ENCODE results near the gene C1QTNF1. TPM values are rescaled to one million over a fixed set of nuclear protein-coding genes. Genes with fewer than 3 reads are reported as not detected.

C1QTNF1 gene
- total and polyA plus RNA-seq, 2 donors (not counting 3 experiments of a cell fraction or from before 2014, with no cell fraction given), result 2.5 to 4.0 TPM

- Histone ChIP-seq H3K4me1 (ENCODE audit: control insufficient read depth, extremely low read depth, insufficient read depth, low read length) (no peaks in the 10 kb centered on the region), H3K27ac (ENCODE audit: insufficient read depth, low read depth, low read length) (no peak overlapping the region), H3K79me2 (ENCODE audit: control insufficient read depth, insufficient read depth, low read length) (no peaks in the 10 kb centered on the region), H3K9me3 (replicated peaks; ENCODE audit: control insufficient read depth, insufficient read depth, low read length) (no peaks in the 10 kb centered on the region), H4K20me1 (replicated peaks; ENCODE audit: control insufficient read depth, extremely low read depth, insufficient read depth, low read length) (no peaks in the 10 kb centered on the region), H2AFZ (ENCODE audit: low read depth, low read length) (no peak overlapping the region), H3K4me2 (ENCODE audit: insufficient read depth, low read length) (no peak overlapping the region), H3K9me1 (replicated peaks; ENCODE audit: control insufficient read depth, extremely low read depth, insufficient read depth, low read length) (no peaks in the 10 kb centered on the region), H3K27me3 (ENCODE audit: control insufficient read depth in 2 of 2, insufficient read depth in 2 of 2, low read length in 2 of 2) (no peaks in the 10 kb centered on the region), H3K4me3 (replicated peaks in 1 of 3; ENCODE audit: insufficient read depth in 1 of 3, low read depth in 1 of 3, low read length in 3 of 3) (no peak overlapping the region), H3K9ac (replicated peaks; ENCODE audit: extremely low read depth, insufficient read depth, low read length) (no peak overlapping the region), H3K36me3 (ENCODE audit: control insufficient read depth in 2 of 2, extremely low read depth in 1 of 2, insufficient read depth in 2 of 2, low read length in 2 of 2) (peaks cover 0 to 3% of the 10 kb centered on the region in 2 experiments)
- dilution Hi-C loops (cut with MboI; ENCODE audit: extremely low pct_ligation_motif_present, low sequenced_read_pairs), result no loop called here
- intact Hi-C loops (cut with micrococcal nuclease), result loop anchor here (10.0 kb wide), 1 partner anchor 75 kb away; no protein-coding TSS in a partner anchor
- BruUV-seq (replicated peaks), result no TSS peak
- POLR2A ChIA-PET, result no interaction called here
- FAIRE-seq (no peak), DNase-seq (ENCODE audit: low read depth, low spot score) (no peak)
- TF ChIP-seq POLR2A (IDR thresholded peaks at IDR 0.05; ENCODE audit: low read depth, low read length) (no peak), JUN (IDR thresholded peaks at IDR 0.05; ENCODE audit: borderline replicate concordance, insufficient read depth, insufficient read length, low read depth) (no peak), POLR2AphosphoS5 (IDR thresholded peaks at IDR 0.05; ENCODE audit: insufficient read depth, low read depth, low read length) (no peak), MYC (IDR thresholded peaks at IDR 0.05; ENCODE audit: low read depth, low read length) (no peak), GATA2 (IDR thresholded peaks at IDR 0.05; ENCODE audit: insufficient read depth, insufficient read length, low read depth, low read length) (no peak), FOS (IDR thresholded peaks at IDR 0.05; ENCODE audit: borderline replicate concordance, insufficient read depth, low read length) (no peak), EZH2 (IDR thresholded peaks at IDR 0.05; ENCODE audit: borderline replicate concordance, low read depth, low read length, severe bottlenecking) (no peak)
- TF ChIP-seq, protein P1, sequence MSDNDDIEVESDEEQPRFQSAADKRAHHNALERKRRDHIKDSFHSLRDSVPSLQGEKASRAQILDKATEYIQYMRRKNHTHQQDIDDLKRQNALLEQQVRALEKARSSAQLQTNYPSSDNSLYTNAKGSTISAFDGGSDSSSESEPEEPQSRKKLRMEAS (IDR thresholded peaks at IDR 0.05; ENCODE audit: insufficient read depth, insufficient read length), result no peak
- TF ChIP-seq, protein P2, sequence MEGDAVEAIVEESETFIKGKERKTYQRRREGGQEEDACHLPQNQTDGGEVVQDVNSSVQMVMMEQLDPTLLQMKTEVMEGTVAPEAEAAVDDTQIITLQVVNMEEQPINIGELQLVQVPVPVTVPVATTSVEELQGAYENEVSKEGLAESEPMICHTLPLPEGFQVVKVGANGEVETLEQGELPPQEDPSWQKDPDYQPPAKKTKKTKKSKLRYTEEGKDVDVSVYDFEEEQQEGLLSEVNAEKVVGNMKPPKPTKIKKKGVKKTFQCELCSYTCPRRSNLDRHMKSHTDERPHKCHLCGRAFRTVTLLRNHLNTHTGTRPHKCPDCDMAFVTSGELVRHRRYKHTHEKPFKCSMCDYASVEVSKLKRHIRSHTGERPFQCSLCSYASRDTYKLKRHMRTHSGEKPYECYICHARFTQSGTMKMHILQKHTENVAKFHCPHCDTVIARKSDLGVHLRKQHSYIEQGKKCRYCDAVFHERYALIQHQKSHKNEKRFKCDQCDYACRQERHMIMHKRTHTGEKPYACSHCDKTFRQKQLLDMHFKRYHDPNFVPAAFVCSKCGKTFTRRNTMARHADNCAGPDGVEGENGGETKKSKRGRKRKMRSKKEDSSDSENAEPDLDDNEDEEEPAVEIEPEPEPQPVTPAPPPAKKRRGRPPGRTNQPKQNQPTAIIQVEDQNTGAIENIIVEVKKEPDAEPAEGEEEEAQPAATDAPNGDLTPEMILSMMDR (IDR thresholded peaks at IDR 0.05; ENCODE audit: extremely low read depth in 1 of 2, insufficient read depth in 1 of 2, low read depth in 1 of 2, low read length in 2 of 2), result no peak
- CTCF ChIA-PET, result interaction anchor here (1.1 to 14.1 kb wide), 5 partner anchors 15 to 569 kb away, joined by 3 to 428 read pairs (median 4); no protein-coding TSS in a partner anchor
Measured at GRCh38 chr17:79089720-79090442, 65.9 kb downstream of the C1QTNF1 start.
